ENCODE data around the gene MYO1G.
"Not testable (repeated sequence)": the region's sequence is repeated elsewhere in the genome, so short reads cannot be mapped to it uniquely, and the experiment has no call there.

The MYO1G gene

GRCh38 chr7:44944821-44945220 lies 34.0 kb downstream of the MYO1G start:
- DNase-seq (ENCODE audit: low read depth in 2 of 2, low spot score in 1 of 2), result no peak

GRCh38 chr7:44943631-44944030 lies 35.2 kb downstream of the MYO1G start:
- DNase-seq (ENCODE audit: low read depth in 2 of 2, low spot score in 1 of 2), result no peak

- no peak for DNase-seq (ENCODE audit: low read depth in 2 of 2, low spot score in 1 of 2)
Measured at GRCh38 chr7:44937426-44937825, 41.4 kb downstream of the MYO1G start.

- no peak for DNase-seq (ENCODE audit: low read depth in 2 of 2, low spot score in 1 of 2)
Measured at GRCh38 chr7:44936322-44936721, 42.5 kb downstream of the MYO1G start.

- no peak for DNase-seq (ENCODE audit: low read depth in 2 of 2, low spot score in 1 of 2)
Measured at GRCh38 chr7:44935583-44935982, 43.2 kb downstream of the MYO1G start.

- no peak for DNase-seq (ENCODE audit: low read depth in 2 of 2, low spot score in 1 of 2)
Measured at GRCh38 chr7:44935016-44935415, 43.8 kb downstream of the MYO1G start.

- DNase-seq (ENCODE audit: low read depth in 2 of 2, low spot score in 1 of 2), result not testable (repeated sequence)
Measured at GRCh38 chr7:44934510-44934909, 44.3 kb downstream of the MYO1G start.

GRCh38 chr7:44930921-44931320 lies 47.9 kb downstream of the MYO1G start:
- no peak for DNase-seq (ENCODE audit: low read depth in 2 of 2, low spot score in 1 of 2)

GRCh38 chr7:44922351-44922694 lies 56.5 kb downstream of the MYO1G start:
- DNase-seq (ENCODE audit: low read depth in 2 of 2, low spot score in 1 of 2), result no peak

- peak; percentile 94 to 99 for DNase-seq (ENCODE audit: low read depth in 2 of 2, low spot score in 1 of 2)
Measured at GRCh38 chr7:44921607-44922350, 57.0 kb downstream of the MYO1G start.

- DNase-seq (ENCODE audit: low read depth in 2 of 2, low spot score in 1 of 2), result no peak
Measured at GRCh38 chr7:44920119-44920518, 58.7 kb downstream of the MYO1G start.

GRCh38 chr7:44918029-44918428 lies 60.8 kb downstream of the MYO1G start:
- no peak for DNase-seq (ENCODE audit: low read depth in 2 of 2, low spot score in 1 of 2)

GRCh38 chr7:44917465-44917864 lies 61.4 kb downstream of the MYO1G start:
- no peak for DNase-seq (ENCODE audit: low read depth in 2 of 2, low spot score in 1 of 2)

GRCh38 chr7:44914992-44915607 lies 63.7 kb downstream of the MYO1G start:
- peak; percentile 5 to 39 for DNase-seq (ENCODE audit: low read depth in 2 of 2, low spot score in 1 of 2)

- DNase-seq (ENCODE audit: low read depth in 2 of 2, low spot score in 1 of 2), result no peak
Measured at GRCh38 chr7:44912775-44913347, 66.0 kb downstream of the MYO1G start.
